GM23338 (cell line): Measurements from ENCODE around the gene ZNF441.
"Not testable (repeated sequence)": the region's sequence is repeated elsewhere in the genome, so short reads cannot be mapped to it uniquely, and the experiment has no call there.

Source experiments
- CTCF ChIP-seq, 2 experiments: fragments of 200-600 bp in 1 of 2; sonication (generic) in 1 of 2; conservative IDR thresholded peaks; 2 replicates each; pipeline versions ENCODE4 v1.5.1 to v1.6.1; 2016 to 2017; ENCODE audit warnings: antibody characterized with exemption in 2 of 2, low read depth in 2 of 2, mild to moderate bottlenecking in 2 of 2, moderate library complexity in 1 of 2
- EZH2phosphoT487 ChIP-seq: fragments of 200-600 bp; sonication (generic); IDR thresholded peaks from one replicate; pipeline ENCODE4 v1.8.1; 2018; ENCODE audit warnings: antibody characterized with exemption; ENCODE audit not compliant: unreplicated experiment
- REST ChIP-seq: IDR thresholded peaks from one replicate; pipeline ENCODE4 v1.6.1; 2018; ENCODE audit warnings: antibody characterized with exemption; ENCODE audit not compliant: unreplicated experiment

GRCh38 chr19:11828957-11829876 lies 62.4 kb downstream of the ZNF441 start:
- not testable (repeated sequence) for TF ChIP-seq REST, EZH2phosphoT487
- TF ChIP-seq CTCF (conservative IDR thresholded peaks at IDR 0.05; ENCODE audit: low read depth in 2 of 2) = peak; percentile 26 to 31; a peak in 3 of 4 replicates
